GM23248 (cell line): ENCODE results near the gene UBL3. TPM values are rescaled to one million over a fixed set of nuclear protein-coding genes. Genes with fewer than 3 reads are reported as not detected.
A peak's percentile ranks its signal among the peaks of the same experiment; 100 is the strongest.

ENCODE experiments used
- DNase-seq: peaks from one replicate; pipeline ENCODE4 v3.0.0-alpha.2; 2015
- H2AFZ ChIP-seq: fragments of 200-600 bp; sonication (generic); 2 replicates; pipeline ENCODE4 v1.6.1; 2016; ENCODE audit warnings: antibody characterized with exemption
- H3F3A ChIP-seq: fragments of 200-600 bp; sonication (generic); 2 replicates; pipeline ENCODE4 v1.6.1; 2016; ENCODE audit warnings: mild to moderate bottlenecking, antibody characterized with exemption, mixed run types; ENCODE audit not compliant: insufficient read depth
- H3K27ac ChIP-seq: fragments of 200-600 bp; sonication (generic); 2 replicates; pipeline ENCODE4 v1.5.1; 2016; ENCODE audit warnings: mild to moderate bottlenecking
- H3K27me3 ChIP-seq: fragments of 200-600 bp; sonication (generic); replicated peaks from 2 replicates; pipeline ENCODE4 v1.6.1; 2016; ENCODE audit warnings: mild to moderate bottlenecking; ENCODE audit not compliant: insufficient read depth
- H3K36me3 ChIP-seq: fragments of 200-600 bp; sonication (generic); 2 replicates; pipeline ENCODE4 v1.6.1; 2016; ENCODE audit warnings: low read depth, mild to moderate bottlenecking
- H3K4me1 ChIP-seq: fragments of 200-600 bp; sonication (generic); 2 replicates; pipeline ENCODE4 v1.6.1; 2016; ENCODE audit warnings: mild to moderate bottlenecking; ENCODE audit not compliant: insufficient read depth
- H3K4me2 ChIP-seq: fragments of 200-600 bp; sonication (generic); one replicate; pipeline ENCODE4 v1.6.1; 2016; ENCODE audit warnings: mild to moderate bottlenecking; ENCODE audit not compliant: unreplicated experiment
- H3K4me3 ChIP-seq: fragments of 200-600 bp; sonication (generic); 2 replicates; pipeline ENCODE4 v1.5.1; 2016; ENCODE audit warnings: mild to moderate bottlenecking
- H3K79me2 ChIP-seq: fragments of 200-600 bp; sonication (generic); 2 replicates; pipeline ENCODE4 v1.6.1; 2016; ENCODE audit warnings: mild to moderate bottlenecking; ENCODE audit not compliant: insufficient read depth
- H3K9ac ChIP-seq: fragments of 200-600 bp; sonication (generic); 2 replicates; pipeline ENCODE4 v1.6.1; 2016; ENCODE audit warnings: mild to moderate bottlenecking
- H3K9me2 ChIP-seq: fragments of 200-600 bp; sonication (generic); 2 replicates; pipeline ENCODE4 v1.6.1; 2016; ENCODE audit warnings: mixed run types, mild to moderate bottlenecking, moderate library complexity; ENCODE audit not compliant: insufficient read depth
- H3K9me3 ChIP-seq: fragments of 200-600 bp; sonication (generic); one replicate; pipeline ENCODE4 v1.6.1; 2017; ENCODE audit warnings: low read depth
- H4K20me1 ChIP-seq: fragments of 200-600 bp; sonication (generic); 2 replicates; pipeline ENCODE4 v1.6.0; 2016; ENCODE audit not compliant: insufficient read depth
- EZH2 ChIP-seq: fragments of 200-600 bp; sonication (generic); IDR thresholded peaks from 2 replicates; pipeline ENCODE4 v1.6.1; 2018; ENCODE audit warnings: antibody characterized with exemption, mild to moderate bottlenecking; ENCODE audit not compliant: insufficient read depth, poor library complexity, severe bottlenecking
- EZH2phosphoT487 ChIP-seq: fragments of 200-600 bp; sonication (generic); IDR thresholded peaks from 2 replicates; pipeline ENCODE4 v1.6.1; 2018; ENCODE audit warnings: antibody characterized with exemption, moderate library complexity, mild to moderate bottlenecking, low read depth; ENCODE audit not compliant: insufficient read depth
- WGBS, 2 experiments: methylation state at CpG; one replicate each; pipeline ENCODE4 v1.1.6; 2015 to 2017; ENCODE audit warnings: low lambda C conversion rate in 2 of 2, low coverage in 1 of 2; ENCODE audit errors: missing lambda C conversion rate in 2 of 2; 5-methylcytosine and 5-hydroxymethylcytosine counted together
- in situ Hi-C: fragments of 300-500 bp; cut with MboI; formaldehyde crosslinking; loops from 2 replicates; pipeline ENCODE4 v1.15.0; 2020
- polyA plus RNA-seq: library from polyadenylated mRNA; unstranded; fragments of >200 nt; fragmentation: Nextera tagmentation; extraction: Ambion mirVana; gene quantifications from 2 replicates; pipeline ENCODE4 v1.2.1, GENCODE V29; 2016
- total RNA-seq: library from RNA; depleted of rRNA; stranded (reverse); fragments of >200 nt; shearing (Covaris generic); gene quantifications from 2 replicates; pipeline ENCODE4 v1.2.3, GENCODE V29; 2014

UBL3 gene
- total and polyA plus RNA-seq, 2 experiments from 2014 or later, result 85.8 to 99.3 TPM

DNA sequence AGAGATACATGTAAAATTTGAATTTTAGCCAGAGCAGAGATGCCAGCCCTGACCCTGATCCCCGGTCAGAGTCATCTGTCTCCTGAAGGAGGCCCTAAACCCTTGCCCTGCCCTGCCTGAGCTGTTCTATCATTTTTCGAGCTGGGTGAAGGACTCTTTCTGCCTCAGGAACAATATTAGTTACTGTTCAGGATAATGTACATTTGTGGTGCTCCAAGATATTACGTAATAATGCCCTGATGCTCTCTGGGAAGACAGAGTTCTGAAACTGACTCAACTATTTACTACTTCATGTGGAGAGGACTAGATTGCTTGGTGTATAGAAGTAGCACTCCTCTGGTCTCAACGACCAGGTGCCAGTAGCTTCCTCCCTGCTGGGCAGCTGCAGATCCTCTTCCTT lies 37.9 kb upstream of the UBL3 start:
- TF ChIP-seq EZH2 (no peak), EZH2phosphoT487 (no peak)
- DNase-seq, result peak; percentile 65

DNA sequence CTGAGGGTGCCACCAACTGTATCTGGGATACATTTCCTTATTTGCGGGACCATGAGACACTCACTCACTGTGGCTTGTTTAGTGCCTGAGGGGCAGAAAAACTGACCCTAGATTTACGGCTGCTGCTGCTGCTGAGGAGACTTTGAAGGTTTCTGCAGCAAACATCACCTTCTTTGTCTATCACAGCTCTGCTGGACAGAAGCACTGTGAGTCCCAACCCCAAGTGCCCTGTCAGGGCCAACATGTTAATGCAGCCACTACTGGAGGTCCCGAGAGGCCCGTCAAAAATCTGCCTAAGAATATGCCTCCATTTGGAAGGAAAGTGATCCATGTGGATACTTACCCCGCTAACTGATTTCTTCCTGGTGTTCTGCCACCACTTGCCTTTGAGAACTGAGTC lies 37.3 kb upstream of the UBL3 start:
- H3K4me3 ChIP-seq, result no peak overlapping the region
- 75 to 80% methylated on average over 5 of the region's 5 CpGs for WGBS, 2 experiments
- no peaks in the 10 kb centered on the region for H4K20me1 ChIP-seq
- no peak overlapping the region for H3K4me2 ChIP-seq
- H3K27me3 ChIP-seq, result no peaks in the 10 kb centered on the region
- DNase-seq, result no peak
- TF ChIP-seq EZH2phosphoT487 (no peak), EZH2 (no peak)
- no peaks in the 10 kb centered on the region for H3K9me2 ChIP-seq
- no peaks in the 10 kb centered on the region for H3F3A ChIP-seq
- peaks cover 6% of the 10 kb centered on the region; the same call in 1 of the 2 replicates for H3K4me1 ChIP-seq
- H3K9me3 ChIP-seq, result no peaks in the 10 kb centered on the region
- H2AFZ ChIP-seq, result no peak overlapping the region
- H3K27ac ChIP-seq, result no peak overlapping the region
- in situ Hi-C loops, result no loop called here
- no peaks in the 10 kb centered on the region for H3K36me3 ChIP-seq
- H3K9ac ChIP-seq, result no peak overlapping the region
- H3K79me2 ChIP-seq, result no peaks in the 10 kb centered on the region

More for the DNA sequence above, 37.9 kb upstream of the UBL3 start:
- no peaks in the 10 kb centered on the region for H3K9me2 ChIP-seq
- no peaks in the 10 kb centered on the region for H3K79me2 ChIP-seq
- H3K9ac ChIP-seq, result no peak overlapping the region
- 59 to 60% methylated on average over 4 of the region's 4 CpGs for WGBS, 2 experiments
- H3K27me3 ChIP-seq, result no peaks in the 10 kb centered on the region
- in situ Hi-C loops, result no loop called here
- H3F3A ChIP-seq, result no peaks in the 10 kb centered on the region
- H3K4me2 ChIP-seq, result no peak overlapping the region
- H4K20me1 ChIP-seq, result no peaks in the 10 kb centered on the region
- H3K27ac ChIP-seq, result no peak overlapping the region
- H2AFZ ChIP-seq, result peak overlapping the region; percentile 49; the same call in 1 of the 2 replicates
- peaks cover 6% of the 10 kb centered on the region; the same call in 1 of the 2 replicates for H3K4me1 ChIP-seq
- no peak overlapping the region for H3K4me3 ChIP-seq
- H3K9me3 ChIP-seq, result no peaks in the 10 kb centered on the region
- H3K36me3 ChIP-seq, result no peaks in the 10 kb centered on the region

DNA sequence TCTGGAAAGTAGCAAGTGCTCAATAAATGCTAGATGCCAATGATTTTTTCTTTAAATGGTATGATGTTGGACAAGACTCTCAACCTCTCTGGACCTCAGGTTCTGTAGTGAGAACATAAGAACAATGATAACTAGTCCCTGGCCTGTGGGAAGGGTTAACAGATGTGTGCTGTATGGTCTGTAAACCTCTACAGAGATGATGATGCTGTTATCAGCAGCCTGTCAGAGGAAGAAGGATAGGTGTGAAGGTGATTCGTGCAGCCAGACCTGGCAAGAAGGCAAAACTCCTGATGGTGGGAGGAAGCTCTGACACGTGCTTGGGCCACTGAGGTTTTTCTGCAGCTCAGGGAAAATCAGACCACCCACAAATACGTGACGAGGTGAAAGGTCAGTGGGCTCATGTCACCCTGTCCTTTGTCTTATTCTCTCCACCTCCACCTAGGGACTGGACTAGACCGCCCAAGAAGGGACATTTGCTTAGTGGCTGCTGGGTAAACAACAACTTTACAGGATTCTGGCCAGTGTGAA lies 36.7 kb upstream of the UBL3 start:
- no peak overlapping the region for H2AFZ ChIP-seq
- no peaks in the 10 kb centered on the region for H3K79me2 ChIP-seq
- no peaks in the 10 kb centered on the region for H3F3A ChIP-seq
- H3K9me2 ChIP-seq, result no peaks in the 10 kb centered on the region
- in situ Hi-C loops, result no loop called here
- H3K9ac ChIP-seq, result no peak overlapping the region
- H3K4me3 ChIP-seq, result no peak overlapping the region
- H3K27me3 ChIP-seq, result no peaks in the 10 kb centered on the region
- TF ChIP-seq EZH2phosphoT487 (no peak), EZH2 (no peak)
- H3K9me3 ChIP-seq, result no peaks in the 10 kb centered on the region
- 82 to 83% methylated on average over 5 of the region's 5 CpGs for WGBS, 2 experiments
- H3K4me1 ChIP-seq, result peaks cover 6% of the 10 kb centered on the region; the same call in 1 of the 2 replicates
- no peak overlapping the region for H3K27ac ChIP-seq
- DNase-seq, result no peak
- H3K4me2 ChIP-seq, result no peak overlapping the region
- H3K36me3 ChIP-seq, result no peaks in the 10 kb centered on the region
- H4K20me1 ChIP-seq, result no peaks in the 10 kb centered on the region

DNA sequence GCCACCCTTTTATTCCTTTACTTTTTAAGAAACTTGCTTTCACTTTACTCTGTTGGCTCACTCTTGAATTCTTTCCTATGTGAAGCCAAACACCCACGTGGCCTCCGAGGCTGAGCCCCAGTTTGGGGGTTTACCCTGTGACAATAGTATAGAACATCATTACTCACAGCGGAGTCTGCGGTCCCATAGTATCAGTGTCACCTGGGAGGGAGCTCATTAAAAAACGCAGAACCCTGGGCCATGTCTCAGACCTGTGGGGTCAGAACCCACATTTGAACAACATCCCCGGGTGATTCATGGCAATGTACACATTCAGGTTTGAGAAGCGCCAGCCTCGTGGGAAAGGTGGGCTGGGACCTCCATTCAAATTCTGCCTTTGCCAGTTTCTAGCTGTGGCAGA lies 36.0 kb upstream of the UBL3 start:
- Histone ChIP-seq H3K4me2 (no peak overlapping the region), H3K27ac (no peak overlapping the region), H3K4me1 (peaks cover 6% of the 10 kb centered on the region; the same call in 1 of the 2 replicates), H3F3A (no peaks in the 10 kb centered on the region), H3K9ac (no peak overlapping the region), H4K20me1 (no peaks in the 10 kb centered on the region), H2AFZ (no peak overlapping the region), H3K36me3 (no peaks in the 10 kb centered on the region), H3K27me3 (no peaks in the 10 kb centered on the region), H3K9me3 (no peaks in the 10 kb centered on the region), H3K79me2 (no peaks in the 10 kb centered on the region), H3K9me2 (no peaks in the 10 kb centered on the region), H3K4me3 (no peak overlapping the region)
- TF ChIP-seq EZH2 (no peak), EZH2phosphoT487 (no peak)
- WGBS, 2 experiments, result 91 to 95% methylated on average over 8 of the region's 8 CpGs
- in situ Hi-C loops, result no loop called here
- no peak for DNase-seq
